IMR-90 (cell line): Measurements from ENCODE around the gene FBXO17. TPM values are rescaled to one million over a fixed set of nuclear protein-coding genes. Genes with fewer than 3 reads are reported as not detected.

Experiments
- ATAC-seq: fragments of 200-7000 bp; cut with Tn5 transposase; 2 replicates; pipeline ENCODE4 v1.9.1; 2020; ENCODE audit warnings: low read depth, mild to moderate bottlenecking, moderate library complexity
- BruUV-seq: library from RNA; stranded (reverse); fragments of 400-500 nt; replicated peaks from 2 replicates; lab custom pipeline; 2021; lab: Mats Ljungman, UMichigan
- CTCF ChIA-PET: fragments of 300-600 bp; formaldehyde crosslinking; extraction: SDS; loops from one replicate; lab custom pipeline; 2021; ENCODE audit warnings: antibody characterized with exemption; lab: Yijun Ruan, JAX
- POLR2A ChIA-PET: fragments of 300-600 bp; sonication (Branson Sonifier 250); formaldehyde crosslinking; loops from one replicate; lab custom pipeline; 2022; ENCODE audit warnings: antibody characterized with exemption; ENCODE audit not compliant: unreplicated experiment; lab: Charles Lee
- DNase-seq: peaks from one replicate; pipeline ENCODE4 v3.0.0; 2013
- H2AFZ ChIP-seq: replicated peaks from 2 replicates; pipeline ENCODE3; 2013; ENCODE audit warnings: low read length, mild to moderate bottlenecking; ENCODE audit not compliant: poor library complexity
- H2AK5ac ChIP-seq: 2 replicates; pipeline ENCODE4 v1.6.1; 2013; ENCODE audit warnings: low read depth, low read length, inconsistent platforms
- H2AK9ac ChIP-seq: replicated peaks from 2 replicates; pipeline ENCODE3; 2013; ENCODE audit warnings: mild to moderate bottlenecking, low read depth, low read length, moderate library complexity; ENCODE audit not compliant: poor library complexity
- H2BK120ac ChIP-seq: 2 replicates; pipeline ENCODE4 v1.6.1; 2013; ENCODE audit warnings: low read depth, low read length, inconsistent platforms
- H2BK15ac ChIP-seq: 3 replicates; pipeline ENCODE4 v1.6.1; 2013; ENCODE audit warnings: low read depth, low read length, inconsistent platforms
- H2BK20ac ChIP-seq: 2 replicates; pipeline ENCODE4 v1.6.1; 2013; ENCODE audit warnings: low read depth, mild to moderate bottlenecking, inconsistent platforms, low read length, moderate library complexity
- H2BK5ac ChIP-seq: 2 replicates; pipeline ENCODE4 v1.6.1; 2013; ENCODE audit warnings: mild to moderate bottlenecking, low read depth, low read length, inconsistent platforms; ENCODE audit not compliant: poor library complexity, severe bottlenecking
- H3K14ac ChIP-seq: replicated peaks from 2 replicates; pipeline ENCODE4 v1.6.1; 2013; ENCODE audit warnings: low read depth, low read length, inconsistent platforms
- H3K18ac ChIP-seq: 2 replicates; pipeline ENCODE4 v1.6.1; 2013; ENCODE audit warnings: low read depth, low read length, control low read depth
- H3K23ac ChIP-seq: 2 replicates; pipeline ENCODE4 v1.6.1; 2013; ENCODE audit warnings: low read depth, low read length, inconsistent platforms
- H3K27ac ChIP-seq: 2 replicates; pipeline ENCODE4 v1.5.1; 2013; ENCODE audit warnings: mild to moderate bottlenecking, control low read depth, low read length; ENCODE audit not compliant: insufficient read depth
- H3K27me3 ChIP-seq: 2 replicates; pipeline ENCODE4 v1.6.1; 2013; ENCODE audit warnings: low read length; ENCODE audit not compliant: control insufficient read depth, insufficient read depth
- H3K36me3 ChIP-seq: 2 replicates; pipeline ENCODE4 v1.6.1; 2013; ENCODE audit warnings: low read length, mixed read lengths; ENCODE audit not compliant: control insufficient read depth, insufficient read depth
- H3K4ac ChIP-seq: 2 replicates; pipeline ENCODE4 v1.6.1; 2013; ENCODE audit warnings: low read depth, low read length, inconsistent platforms
- H3K4me1 ChIP-seq: 2 replicates; pipeline ENCODE4 v1.6.1; 2013; ENCODE audit warnings: low read length, mixed read lengths; ENCODE audit not compliant: control insufficient read depth, insufficient read depth
- H3K4me2 ChIP-seq: 2 replicates; pipeline ENCODE4 v1.6.1; 2013; ENCODE audit warnings: low read depth, mild to moderate bottlenecking, control low read depth, low read length, moderate library complexity
- H3K4me3 ChIP-seq: 2 replicates; pipeline ENCODE4 v1.5.1; 2013; ENCODE audit warnings: low read depth, mild to moderate bottlenecking, control low read depth, low read length, moderate library complexity; ENCODE audit not compliant: insufficient read depth
- H3K56ac ChIP-seq: 2 replicates; pipeline ENCODE4 v1.6.1; 2013; ENCODE audit warnings: low read length, inconsistent platforms; ENCODE audit not compliant: insufficient read depth; ENCODE audit errors: extremely low read depth
- H3K79me1 ChIP-seq, 2 experiments: 2 replicates each; pipeline ENCODE4 v1.6.1; 2013; ENCODE audit warnings: low read length in 2 of 2, inconsistent platforms in 1 of 2, low read depth in 1 of 2
- H3K9ac ChIP-seq: 2 replicates; pipeline ENCODE4 v1.6.1; 2013; ENCODE audit warnings: low read depth, low read length, control low read depth
- H3K9me1 ChIP-seq: 2 replicates; pipeline ENCODE4 v1.6.1; 2013; ENCODE audit warnings: low read length, inconsistent platforms; ENCODE audit not compliant: insufficient read depth
- H3K9me3 ChIP-seq: 2 replicates; pipeline ENCODE4 v1.6.1; 2013; ENCODE audit warnings: low read length; ENCODE audit not compliant: control insufficient read depth, insufficient read depth
- H4K20me1 ChIP-seq: 2 replicates; pipeline ENCODE4 v1.6.1; 2013; ENCODE audit warnings: low read length, inconsistent platforms; ENCODE audit not compliant: insufficient read depth
- H4K5ac ChIP-seq: 2 replicates; pipeline ENCODE4 v1.6.1; 2013; ENCODE audit warnings: mild to moderate bottlenecking, low read depth, low read length, control low read depth
- H4K8ac ChIP-seq, 2 experiments: 2 replicates each; pipeline ENCODE4 v1.6.1; 2013; ENCODE audit warnings: low read depth in 2 of 2, low read length in 2 of 2, control low read depth in 1 of 2, inconsistent platforms in 1 of 2
- H4K91ac ChIP-seq: 2 replicates; pipeline ENCODE4 v1.6.1; 2013; ENCODE audit warnings: low read depth, low read length, inconsistent platforms; ENCODE audit not compliant: insufficient read depth
- CHD1 ChIP-seq: IDR thresholded peaks from 2 replicates; pipeline ENCODE4 v1.6.1; 2012; ENCODE audit warnings: low read depth, low read length, improper control_type of control experiment
- FOS ChIP-seq: fragments of 150-350 bp; IDR thresholded peaks from 2 replicates; pipeline ENCODE4 v1.6.1; 2016; ENCODE audit warnings: low read depth, low read length
- MAFK ChIP-seq: IDR thresholded peaks from 2 replicates; pipeline ENCODE4 v1.6.1; 2012; ENCODE audit warnings: low read depth, low read length, improper control_type of control experiment
- MAZ ChIP-seq: IDR thresholded peaks from 2 replicates; pipeline ENCODE4 v1.6.1; 2012; ENCODE audit warnings: low read depth, mild to moderate bottlenecking, low read length, improper control_type of control experiment, moderate library complexity, borderline replicate concordance
- MXI1 ChIP-seq: IDR thresholded peaks from 2 replicates; pipeline ENCODE4 v1.6.1; 2012; ENCODE audit warnings: low read depth, mild to moderate bottlenecking, low read length, moderate library complexity, borderline replicate concordance
- NFE2L2 ChIP-seq: fragments of 150-350 bp; IDR thresholded peaks from 2 replicates; pipeline ENCODE4 v1.6.1; 2016; ENCODE audit warnings: low read depth, mild to moderate bottlenecking, low read length
- POLR2A ChIP-seq: IDR thresholded peaks from 2 replicates; pipeline ENCODE4 v1.6.1; 2012; ENCODE audit warnings: mild to moderate bottlenecking, low read depth, low read length
- RAD21 ChIP-seq: IDR thresholded peaks from 2 replicates; pipeline ENCODE4 v1.6.1; 2012; ENCODE audit warnings: low read length, improper control_type of control experiment
- RCOR1 ChIP-seq: IDR thresholded peaks from 2 replicates; pipeline ENCODE4 v1.6.1; 2012; ENCODE audit warnings: mild to moderate bottlenecking, low read length, improper control_type of control experiment; ENCODE audit not compliant: insufficient replicate concordance
- SMC3 ChIP-seq: fragments of 150-350 bp; IDR thresholded peaks from 2 replicates; pipeline ENCODE4 v1.6.1; 2016; ENCODE audit warnings: low read depth, mild to moderate bottlenecking, antibody characterized with exemption, low read length, moderate library complexity
- WGBS, 2 experiments: methylation state at CpG; one replicate each; pipeline versions ENCODE4 v1.1.5 to v1.1.7; 2013; ENCODE audit warnings: missing lambda C conversion rate in 2 of 2; ENCODE audit not compliant: insufficient read length in 1 of 2; ENCODE audit errors: extremely low coverage in 2 of 2; 5-methylcytosine and 5-hydroxymethylcytosine counted together
- dilution Hi-C: fragments of 300-500 bp; cut with HindIII; formaldehyde crosslinking; loops from one replicate; pipeline ENCODE4 v1.14.3; 2018; ENCODE audit warnings: low sequenced_read_pairs; ENCODE audit not compliant: unreplicated experiment
- in situ Hi-C: fragments of 300-500 bp; cut with MboI; formaldehyde crosslinking; loops from 3 replicates; pipeline ENCODE4 v1.14.3; 2019; ENCODE audit warnings: low sequenced_read_pairs, inconsistent platforms, mixed read lengths
- intact Hi-C: fragments of 100-400 bp; cut with micrococcal nuclease; formaldehyde crosslinking; loops from 2 replicates; pipeline ENCODE4 v1.10.0; 2022
- polyA plus RNA-seq, 3 experiments: library from polyadenylated mRNA; depleted of rRNA; stranded (reverse); fragments of >200 nt; gene quantifications; 2 replicates each; pipeline ENCODE4 v1.2.3, GENCODE V29; 2012; ENCODE audit warnings: low replicate concordance in 1 of 3
- total RNA-seq: library from RNA; depleted of rRNA; stranded (reverse); fragments of >200 nt; gene quantifications from 2 replicates; pipeline ENCODE4 v1.2.3, GENCODE V29; 2012
- TF ChIP-seq, protein P1 (sequence below): fragments of 150-350 bp; IDR thresholded peaks from 2 replicates; pipeline ENCODE4 v1.6.1; 2017; ENCODE audit warnings: mild to moderate bottlenecking, antibody characterized with exemption, low read length, low read depth
- TF ChIP-seq, protein P2 (sequence below): fragments of 150-350 bp; IDR thresholded peaks from 2 replicates; pipeline ENCODE4 v1.6.1; 2016; ENCODE audit warnings: low read depth, mild to moderate bottlenecking, low read length, moderate library complexity, borderline replicate concordance

The FBXO17 gene
- total and polyA plus RNA-seq, 2 of the 4 experiments (the other 2 are of a cell fraction), result 10.8 to 20.7 TPM

DNA sequence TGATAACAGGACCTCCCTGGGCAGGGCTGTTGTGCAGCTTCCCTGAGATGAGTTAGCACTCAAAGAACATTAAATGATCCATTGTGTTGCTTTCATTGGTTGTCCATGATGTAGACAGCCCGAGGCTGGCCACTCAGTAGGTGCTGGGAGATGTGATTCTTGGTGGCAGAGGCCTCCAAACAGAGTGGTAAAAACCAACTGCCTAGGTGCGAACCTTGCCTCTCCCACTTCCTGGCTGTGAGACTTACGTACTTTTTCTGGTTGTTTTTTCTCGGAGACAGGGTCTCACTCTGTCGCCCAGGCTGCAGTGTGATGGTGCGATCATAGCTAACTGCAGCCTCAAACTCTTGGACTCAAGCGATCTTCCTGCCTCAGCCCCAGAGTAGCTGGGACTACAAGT lies 51.2 kb downstream of the FBXO17 start:
- Histone ChIP-seq H4K5ac (no peak overlapping the region), H2AK5ac (no peak overlapping the region), H2AFZ (no peak overlapping the region), H3K4me3 (no peak overlapping the region), H4K8ac (no peak overlapping the region), H3K36me3 (peaks cover 20% of the 10 kb centered on the region), H2BK5ac (no peak overlapping the region), H3K4me2 (no peak overlapping the region), H3K56ac (no peak overlapping the region), H2BK20ac (no peak overlapping the region), H3K27me3 (no peaks in the 10 kb centered on the region), H3K79me1 (peaks cover 4 to 13% of the 10 kb centered on the region in 2 experiments; a peak in 2 of 4 replicates), H2BK120ac (no peak overlapping the region), H3K27ac (no peak overlapping the region), H3K9me3 (no peaks in the 10 kb centered on the region), H3K14ac (no peak overlapping the region), H3K23ac (no peak overlapping the region), H3K9ac (no peak overlapping the region), H4K91ac (no peak overlapping the region), H3K9me1 (no peaks in the 10 kb centered on the region), H3K4ac (no peak overlapping the region), H2BK15ac (no peak overlapping the region), H2AK9ac (no peak overlapping the region), H4K20me1 (no peaks in the 10 kb centered on the region), H3K4me1 (no peaks in the 10 kb centered on the region), H3K18ac (no peak overlapping the region)
- POLR2A ChIA-PET, result no interaction called here
- no TSS peak for BruUV-seq
- in situ Hi-C loops, result loop anchor here (10.0 to 25.0 kb wide), 2 partner anchors 187 to 300 kb away; partner anchors contain the start of gene CAPN12
- intact Hi-C loops, result no loop called here
- TF ChIP-seq SMC3, result no peak
- no peak for TF ChIP-seq NFE2L2
- TF ChIP-seq, protein P1, sequence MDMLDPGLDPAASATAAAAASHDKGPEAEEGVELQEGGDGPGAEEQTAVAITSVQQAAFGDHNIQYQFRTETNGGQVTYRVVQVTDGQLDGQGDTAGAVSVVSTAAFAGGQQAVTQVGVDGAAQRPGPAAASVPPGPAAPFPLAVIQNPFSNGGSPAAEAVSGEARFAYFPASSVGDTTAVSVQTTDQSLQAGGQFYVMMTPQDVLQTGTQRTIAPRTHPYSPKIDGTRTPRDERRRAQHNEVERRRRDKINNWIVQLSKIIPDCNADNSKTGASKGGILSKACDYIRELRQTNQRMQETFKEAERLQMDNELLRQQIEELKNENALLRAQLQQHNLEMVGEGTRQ, result no peak
- TF ChIP-seq MAFK, result no peak
- TF ChIP-seq RCOR1, result no peak
- TF ChIP-seq POLR2A, result no peak
- no peak for TF ChIP-seq MAZ
- TF ChIP-seq FOS, result no peak
- TF ChIP-seq CHD1, result no peak
- no peak for TF ChIP-seq RAD21
- TF ChIP-seq, protein P2, sequence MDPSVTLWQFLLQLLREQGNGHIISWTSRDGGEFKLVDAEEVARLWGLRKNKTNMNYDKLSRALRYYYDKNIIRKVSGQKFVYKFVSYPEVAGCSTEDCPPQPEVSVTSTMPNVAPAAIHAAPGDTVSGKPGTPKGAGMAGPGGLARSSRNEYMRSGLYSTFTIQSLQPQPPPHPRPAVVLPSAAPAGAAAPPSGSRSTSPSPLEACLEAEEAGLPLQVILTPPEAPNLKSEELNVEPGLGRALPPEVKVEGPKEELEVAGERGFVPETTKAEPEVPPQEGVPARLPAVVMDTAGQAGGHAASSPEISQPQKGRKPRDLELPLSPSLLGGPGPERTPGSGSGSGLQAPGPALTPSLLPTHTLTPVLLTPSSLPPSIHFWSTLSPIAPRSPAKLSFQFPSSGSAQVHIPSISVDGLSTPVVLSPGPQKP, result no peak
- no peak for TF ChIP-seq MXI1
- WGBS, 2 experiments, result 100% methylated on average over 1 of the region's 7 CpGs; no CpG with 5 or more reads in 1 of the 2 experiments
- ATAC-seq, result no peak
- dilution Hi-C loops, result no loop called here
- DNase-seq, result no peak
- CTCF ChIA-PET, result interaction anchor here (1.1 kb wide), 1 partner anchor 432 kb away, joined by 3 read pairs; no protein-coding TSS in a partner anchor
